Measurements from ENCODE around the gene EVI5L. TPM values are rescaled to one million over a fixed set of nuclear protein-coding genes. Genes with fewer than 3 reads are reported as not detected.
"Not testable (repeated sequence)": the region's sequence is repeated elsewhere in the genome, so short reads cannot be mapped to it uniquely, and the experiment has no call there.

Gene EVI5L
- 5.1 and 6.0 TPM in 2 replicates for total RNA-seq

GRCh38 chr19:7829561-7830271 is at the start of gene EVI5L:
TSS of gene EVI5L (plus strand) at chr19:7830218. CDS start at chr19:7846543, 16,325 bp downstream.
- intact Hi-C loops (cut with micrococcal nuclease): loop anchor here (1.0 to 5.0 kb wide), 5 partner anchors 39 to 200 kb away; partner anchors contain the start of genes MAP2K7, PET100, SNAPC2 and TIMM44

GRCh38 chr19:7781157-7781556 is 48.9 kb upstream of the EVI5L start:
- intact Hi-C loops (cut with micrococcal nuclease): no loop called here

- intact Hi-C loops (cut with micrococcal nuclease): no loop called here
Observed at GRCh38 chr19:7783991-7784423, 46.0 kb upstream of the EVI5L start.

GRCh38 chr19:7784856-7785255 is 45.2 kb upstream of the EVI5L start:
- intact Hi-C loops (cut with micrococcal nuclease): no loop called here

- intact Hi-C loops (cut with micrococcal nuclease): no loop called here
Observed at GRCh38 chr19:7787141-7787540, 42.9 kb upstream of the EVI5L start.

- intact Hi-C loops (cut with micrococcal nuclease): no loop called here
Observed at GRCh38 chr19:7787602-7788177, 42.3 kb upstream of the EVI5L start.

GRCh38 chr19:7788178-7788932 is 41.7 kb upstream of the EVI5L start:
- intact Hi-C loops (cut with micrococcal nuclease): no loop called here

GRCh38 chr19:7788933-7789323 is 41.1 kb upstream of the EVI5L start:
- intact Hi-C loops (cut with micrococcal nuclease): no loop called here

- intact Hi-C loops (cut with micrococcal nuclease): no loop called here
Observed at GRCh38 chr19:7789447-7789846, 40.6 kb upstream of the EVI5L start.

GRCh38 chr19:7790416-7790815 is 39.6 kb upstream of the EVI5L start:
- intact Hi-C loops (cut with micrococcal nuclease): no loop called here

- intact Hi-C loops (cut with micrococcal nuclease): no loop called here
Observed at GRCh38 chr19:7792281-7792680, 37.7 kb upstream of the EVI5L start.

GRCh38 chr19:7792701-7793100 is 37.3 kb upstream of the EVI5L start:
- intact Hi-C loops (cut with micrococcal nuclease): not testable (repeated sequence)

GRCh38 chr19:7793493-7793892 is 36.5 kb upstream of the EVI5L start:
- intact Hi-C loops (cut with micrococcal nuclease): no loop called here

- intact Hi-C loops (cut with micrococcal nuclease): no loop called here
Observed at GRCh38 chr19:7795555-7796161, 34.4 kb upstream of the EVI5L start.

GRCh38 chr19:7799640-7800355 is 30.2 kb upstream of the EVI5L start:
- intact Hi-C loops (cut with micrococcal nuclease): loop anchor here (1.0 kb wide), 3 partner anchors 118 to 231 kb away; no protein-coding TSS in a partner anchor

- intact Hi-C loops (cut with micrococcal nuclease): no loop called here
Observed at GRCh38 chr19:7801020-7801570, 28.9 kb upstream of the EVI5L start.

GRCh38 chr19:7806234-7806633 is 23.8 kb upstream of the EVI5L start:
- intact Hi-C loops (cut with micrococcal nuclease): no loop called here

GRCh38 chr19:7806876-7807275 is 23.1 kb upstream of the EVI5L start:
- intact Hi-C loops (cut with micrococcal nuclease): no loop called here

GRCh38 chr19:7808108-7808507 is 21.9 kb upstream of the EVI5L start:
- intact Hi-C loops (cut with micrococcal nuclease): no loop called here

- intact Hi-C loops (cut with micrococcal nuclease): no loop called here
Observed at GRCh38 chr19:7811989-7812388, 18.0 kb upstream of the EVI5L start.

GRCh38 chr19:7815325-7815724 is 14.7 kb upstream of the EVI5L start:
- intact Hi-C loops (cut with micrococcal nuclease): no loop called here

Data from T-helper 2 cell treated with Interferon-gamma antibody and Interleukin-4, amounts not matched to agents 100 ng/mL and 5 ng/mL, for 36 hours (primary cell).